GM12878 (cell line): ENCODE results near the gene ADCY5. TPM values are rescaled to one million over a fixed set of nuclear protein-coding genes. Genes with fewer than 3 reads are reported as not detected.

Source experiments
- ATAC-seq: fragments of 200-7000 bp; cut with Tn5 transposase; 3 replicates; pipeline ENCODE4 v1.9.1; 2020; ENCODE audit warnings: mild to moderate bottlenecking, moderate library complexity
- BruUV-seq: library from RNA; stranded (reverse); fragments of 400-500 nt; replicated peaks from 2 replicates; lab custom pipeline; 2021; lab: Mats Ljungman, UMichigan
- CTCF ChIA-PET: fragments of 300-600 bp; sonication (Branson Sonifier 250); formaldehyde crosslinking; extraction: SDS; loops from one replicate; lab custom pipeline; 2021; ENCODE audit warnings: inconsistent platforms; lab: Yijun Ruan, JAX
- POLR2A ChIA-PET: fragments of 350-600 bp; formaldehyde crosslinking; extraction: SDS; loops from one replicate; lab custom pipeline; 2021; ENCODE audit warnings: inconsistent platforms; lab: Charles Lee
- RAD21 ChIA-PET: fragments of 300-600 bp; sonication (Branson Sonifier 250); formaldehyde crosslinking; loops from one replicate; lab custom pipeline; 2023; ENCODE audit warnings: antibody characterized with exemption; ENCODE audit not compliant: unreplicated experiment; lab: Charles Lee
- SMC1A ChIA-PET: fragments of 300-600 bp; sonication (Branson Sonifier 250); formaldehyde crosslinking; loops from one replicate; lab custom pipeline; 2023; ENCODE audit not compliant: unreplicated experiment, uncharacterized antibody; lab: Charles Lee
- DNase-seq: peaks from one replicate; pipeline ENCODE4 v3.0.0-alpha.2; 2011; ENCODE audit warnings: low read depth, low spot score
- FAIRE-seq: peaks from 3 replicates; lab custom pipeline; 2011; peaks lifted over from hg19 to GRCh38; lab: Jason Lieb, UNC
- H2AFZ ChIP-seq: 2 replicates; pipeline ENCODE4 v1.6.0; 2011; ENCODE audit warnings: low read depth, low read length, control low read depth; ENCODE audit not compliant: control insufficient read depth
- H3K27ac ChIP-seq: 2 replicates; pipeline ENCODE4 v1.5.1; 2011; ENCODE audit warnings: control low read depth; ENCODE audit not compliant: control insufficient read depth, insufficient read depth
- H3K27me3 ChIP-seq, 2 experiments: replicated peaks in 1 of 2; 2 replicates each; pipeline versions ENCODE4 v1.6.0 to v1.6.1; 2011; ENCODE audit warnings: low read length in 1 of 2; ENCODE audit not compliant: control insufficient read depth in 2 of 2, insufficient read depth in 2 of 2
- H3K36me3 ChIP-seq, 2 experiments: 2 replicates each; pipeline ENCODE4 v1.5.1; 2011; ENCODE audit warnings: low read length in 1 of 2; ENCODE audit not compliant: control insufficient read depth in 2 of 2, insufficient read depth in 2 of 2
- H3K4me1 ChIP-seq: 2 replicates; pipeline ENCODE4 v1.6.1; 2011; ENCODE audit warnings: mild to moderate bottlenecking, low read length, moderate library complexity, mixed read lengths; ENCODE audit not compliant: control insufficient read depth, insufficient read depth
- H3K4me2 ChIP-seq: 2 replicates; pipeline ENCODE4 v1.6.0; 2011; ENCODE audit warnings: control low read depth; ENCODE audit not compliant: control insufficient read depth, insufficient read depth
- H3K4me3 ChIP-seq: fragments of 200-600 bp; sonication (generic); 2 replicates; pipeline ENCODE4 v1.5.1; 2016
- H3K79me2 ChIP-seq: 2 replicates; pipeline ENCODE4 v1.6.0; 2011; ENCODE audit warnings: low read length; ENCODE audit not compliant: control insufficient read depth, insufficient read depth
- H3K9ac ChIP-seq: 2 replicates; pipeline ENCODE4 v1.8.0; 2011; ENCODE audit warnings: low read length, control low read depth, mixed read lengths; ENCODE audit not compliant: control insufficient read depth, insufficient read depth
- H3K9me3 ChIP-seq: replicated peaks from 3 replicates; pipeline ENCODE4 v1.5.1; 2011; ENCODE audit warnings: mild to moderate bottlenecking, low read length; ENCODE audit not compliant: control insufficient read depth, insufficient read depth
- H4K20me1 ChIP-seq: 2 replicates; pipeline ENCODE4 v1.6.0; 2011; ENCODE audit not compliant: control insufficient read depth, insufficient read depth
- CBX3 ChIP-seq: fragments of 200-600 bp; sonication (generic); IDR thresholded peaks from 2 replicates; pipeline ENCODE4 v1.6.1; 2016; ENCODE audit warnings: low read depth, borderline replicate concordance
- EED ChIP-seq: sonication (generic); IDR thresholded peaks from 2 replicates; pipeline ENCODE4 v1.6.1; 2016; ENCODE audit warnings: antibody characterized with exemption, low read depth
- EP300 ChIP-seq, 2 experiments: fragments of 150-350 bp in 1 of 2; IDR thresholded peaks; 2 replicates each; pipeline ENCODE4 v1.6.1; 2011 to 2012; ENCODE audit warnings: low read depth in 2 of 2, low read length in 2 of 2, borderline replicate concordance in 1 of 2, improper control_type of control experiment in 1 of 2, inconsistent platforms in 1 of 2; ENCODE audit not compliant: control insufficient read depth in 1 of 2
- GABPA ChIP-seq: IDR thresholded peaks from 2 replicates; pipeline ENCODE4 v1.6.1; 2014; ENCODE audit warnings: antibody characterized with exemption, low read depth, mild to moderate bottlenecking, inconsistent platforms
- NFYB ChIP-seq: IDR thresholded peaks from 2 replicates; pipeline ENCODE4 v1.6.1; 2011; ENCODE audit warnings: low read depth, mild to moderate bottlenecking, low read length, improper control_type of control experiment, moderate library complexity; ENCODE audit not compliant: insufficient read depth
- PAX5 ChIP-seq: IDR thresholded peaks from 2 replicates; pipeline ENCODE4 v1.6.1; 2011; ENCODE audit warnings: low read depth, low read length, borderline replicate concordance
- TCF3 ChIP-seq: IDR thresholded peaks from 2 replicates; pipeline ENCODE4 v1.6.1; 2012; ENCODE audit warnings: low read depth, mild to moderate bottlenecking, low read length, borderline replicate concordance; ENCODE audit not compliant: insufficient read depth
- TCF7 ChIP-seq: IDR thresholded peaks from 2 replicates; pipeline ENCODE4 v1.6.1; 2014; ENCODE audit warnings: antibody characterized with exemption, borderline replicate concordance
- ZNF217 ChIP-seq: fragments of 450-650 bp; IDR thresholded peaks from 2 replicates; pipeline ENCODE4 v1.6.1; 2017; ENCODE audit warnings: antibody characterized with exemption, mild to moderate bottlenecking
- ZSCAN29 ChIP-seq: fragments of 450-650 bp; IDR thresholded peaks from 2 replicates; pipeline ENCODE4 v1.6.1; 2017; ENCODE audit warnings: mild to moderate bottlenecking, moderate library complexity
- WGBS: methylation state at CpG from one replicate; pipeline ENCODE4 v1.1.6; 2016; ENCODE audit warnings: low lambda C conversion rate; ENCODE audit not compliant: insufficient replicate concordance, insufficient coverage; ENCODE audit errors: missing lambda C conversion rate; 5-methylcytosine and 5-hydroxymethylcytosine counted together
- in situ Hi-C: fragments of 300-500 bp; cut with MboI; formaldehyde crosslinking; loops from 9 replicates; pipeline ENCODE4 v1.14.3; 2018; ENCODE audit warnings: mixed read lengths
- intact Hi-C: fragments of 100-400 bp; cut with micrococcal nuclease; formaldehyde crosslinking; loops from one replicate; pipeline ENCODE4 v1.14.2; 2022; ENCODE audit not compliant: unreplicated experiment
- polyA plus RNA-seq, 11 experiments: library from polyadenylated mRNA; depleted of rRNA in 4 of 11; unstranded in 6 of 11; stranded (reverse) in 5 of 11; fragments of >200 nt; fragmentation: Nextera tagmentation in 4 of 11; fragmentation: Illumina TruSeq in 1 of 11; extraction: Ambion mirVana in 4 of 11; extraction: Trizol in 1 of 11; gene quantifications; 1 replicate in 1 of 11; 2 replicates in 10 of 11; pipeline versions ENCODE4 v1.2.1 to v1.2.3, GENCODE V29; 2011 to 2016; ENCODE audit warnings: inconsistent platforms in 2 of 11, missing spikeins in 2 of 11, low read depth in 1 of 11
- total RNA-seq, 4 experiments: library from RNA; depleted of rRNA in 3 of 4; stranded (reverse); fragments of >200 nt in 3 of 4; fragmentation: Illumina TruSeq in 1 of 4; extraction: Trizol in 1 of 4; gene quantifications; 2 replicates each; pipeline versions ENCODE4 v1.2.1 to v1.2.3, GENCODE V29; 2013 to 2021
- TF ChIP-seq, protein P1 (sequence below), 3 experiments: IDR thresholded peaks in 2 of 3; conservative IDR thresholded peaks in 1 of 3; 2 replicates each; pipeline ENCODE4 v1.5.1; 2011; ENCODE audit warnings: low read depth in 3 of 3, low read length in 3 of 3, mild to moderate bottlenecking in 3 of 3, control low read depth in 2 of 3, moderate library complexity in 2 of 3, inconsistent platforms in 1 of 3, mixed read lengths in 1 of 3; ENCODE audit not compliant: control insufficient read depth in 2 of 3, insufficient read depth in 1 of 3; ENCODE audit errors: extremely low read depth in 1 of 3
- TF ChIP-seq, protein P2 (sequence below): IDR thresholded peaks from 2 replicates; pipeline ENCODE4 v1.6.1; 2011; ENCODE audit warnings: low read depth, low read length, improper control_type of control experiment, borderline replicate concordance
- TF ChIP-seq, protein P3 (sequence below): fragments of 450-650 bp; IDR thresholded peaks from 2 replicates; pipeline ENCODE4 v1.6.1; 2017; ENCODE audit warnings: mild to moderate bottlenecking, low read depth, inconsistent platforms; ENCODE audit not compliant: poor library complexity, severe bottlenecking
- TF ChIP-seq, protein P4 (sequence below): fragments of 450-650 bp; IDR thresholded peaks from 2 replicates; pipeline ENCODE4 v1.6.1; 2014; ENCODE audit warnings: mild to moderate bottlenecking

Gene ADCY5
- total and polyA plus RNA-seq, 10 of the 15 experiments (the other 5 are each of a cell fraction or from before 2014, with no cell fraction given) = under 0.01 to 0.24 (median 0.02) TPM; not detected in 4

DNA sequence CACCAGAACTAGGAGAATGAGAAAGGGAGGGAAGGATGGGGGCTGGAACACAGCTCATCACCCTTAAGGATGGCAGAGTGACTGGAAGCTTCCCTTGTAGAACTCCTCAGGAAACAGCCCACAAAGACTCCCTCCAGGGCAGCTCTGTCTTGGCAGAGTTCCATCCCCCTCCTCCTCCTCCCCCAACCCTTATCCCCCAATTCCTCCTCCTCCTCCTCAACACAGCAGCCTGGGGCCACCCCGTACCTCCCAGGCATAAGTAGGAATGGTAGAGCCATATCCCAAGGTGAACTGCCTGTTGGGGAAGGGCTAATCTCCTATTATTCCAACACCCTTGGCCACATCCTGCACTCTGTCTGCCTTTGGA, 38.8 kb downstream of the ADCY5 start:
- TF ChIP-seq, protein P1, sequence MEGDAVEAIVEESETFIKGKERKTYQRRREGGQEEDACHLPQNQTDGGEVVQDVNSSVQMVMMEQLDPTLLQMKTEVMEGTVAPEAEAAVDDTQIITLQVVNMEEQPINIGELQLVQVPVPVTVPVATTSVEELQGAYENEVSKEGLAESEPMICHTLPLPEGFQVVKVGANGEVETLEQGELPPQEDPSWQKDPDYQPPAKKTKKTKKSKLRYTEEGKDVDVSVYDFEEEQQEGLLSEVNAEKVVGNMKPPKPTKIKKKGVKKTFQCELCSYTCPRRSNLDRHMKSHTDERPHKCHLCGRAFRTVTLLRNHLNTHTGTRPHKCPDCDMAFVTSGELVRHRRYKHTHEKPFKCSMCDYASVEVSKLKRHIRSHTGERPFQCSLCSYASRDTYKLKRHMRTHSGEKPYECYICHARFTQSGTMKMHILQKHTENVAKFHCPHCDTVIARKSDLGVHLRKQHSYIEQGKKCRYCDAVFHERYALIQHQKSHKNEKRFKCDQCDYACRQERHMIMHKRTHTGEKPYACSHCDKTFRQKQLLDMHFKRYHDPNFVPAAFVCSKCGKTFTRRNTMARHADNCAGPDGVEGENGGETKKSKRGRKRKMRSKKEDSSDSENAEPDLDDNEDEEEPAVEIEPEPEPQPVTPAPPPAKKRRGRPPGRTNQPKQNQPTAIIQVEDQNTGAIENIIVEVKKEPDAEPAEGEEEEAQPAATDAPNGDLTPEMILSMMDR (IDR thresholded peaks at IDR 0.05 in 2 of 3, conservative IDR thresholded peaks at IDR 0.05 in 1 of 3; ENCODE audit: control insufficient read depth in 2 of 3, extremely low read depth in 1 of 3, insufficient read depth in 1 of 3, low read depth in 3 of 3, low read length in 3 of 3) = no peak
- TF ChIP-seq ZSCAN29 (no peak), EED (no peak), CBX3 (no peak), ZNF217 (no peak), NFYB (no peak), TCF3 (no peak), PAX5 (no peak), GABPA (no peak), TCF7 (no peak), EP300 (IDR thresholded peaks at IDR 0.05; ENCODE audit: borderline replicate concordance in 1 of 2, control insufficient read depth in 1 of 2, low read depth in 2 of 2, low read length in 2 of 2) (no peak)
- TF ChIP-seq, protein P2, sequence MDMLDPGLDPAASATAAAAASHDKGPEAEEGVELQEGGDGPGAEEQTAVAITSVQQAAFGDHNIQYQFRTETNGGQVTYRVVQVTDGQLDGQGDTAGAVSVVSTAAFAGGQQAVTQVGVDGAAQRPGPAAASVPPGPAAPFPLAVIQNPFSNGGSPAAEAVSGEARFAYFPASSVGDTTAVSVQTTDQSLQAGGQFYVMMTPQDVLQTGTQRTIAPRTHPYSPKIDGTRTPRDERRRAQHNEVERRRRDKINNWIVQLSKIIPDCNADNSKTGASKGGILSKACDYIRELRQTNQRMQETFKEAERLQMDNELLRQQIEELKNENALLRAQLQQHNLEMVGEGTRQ = no peak
- TF ChIP-seq, protein P3, sequence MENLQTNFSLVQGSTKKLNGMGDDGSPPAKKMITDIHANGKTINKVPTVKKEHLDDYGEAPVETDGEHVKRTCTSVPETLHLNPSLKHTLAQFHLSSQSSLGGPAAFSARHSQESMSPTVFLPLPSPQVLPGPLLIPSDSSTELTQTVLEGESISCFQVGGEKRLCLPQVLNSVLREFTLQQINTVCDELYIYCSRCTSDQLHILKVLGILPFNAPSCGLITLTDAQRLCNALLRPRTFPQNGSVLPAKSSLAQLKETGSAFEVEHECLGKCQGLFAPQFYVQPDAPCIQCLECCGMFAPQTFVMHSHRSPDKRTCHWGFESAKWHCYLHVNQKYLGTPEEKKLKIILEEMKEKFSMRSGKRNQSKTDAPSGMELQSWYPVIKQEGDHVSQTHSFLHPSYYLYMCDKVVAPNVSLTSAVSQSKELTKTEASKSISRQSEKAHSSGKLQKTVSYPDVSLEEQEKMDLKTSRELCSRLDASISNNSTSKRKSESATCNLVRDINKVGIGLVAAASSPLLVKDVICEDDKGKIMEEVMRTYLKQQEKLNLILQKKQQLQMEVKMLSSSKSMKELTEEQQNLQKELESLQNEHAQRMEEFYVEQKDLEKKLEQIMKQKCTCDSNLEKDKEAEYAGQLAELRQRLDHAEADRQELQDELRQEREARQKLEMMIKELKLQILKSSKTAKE = no peak
- TF ChIP-seq, protein P4, sequence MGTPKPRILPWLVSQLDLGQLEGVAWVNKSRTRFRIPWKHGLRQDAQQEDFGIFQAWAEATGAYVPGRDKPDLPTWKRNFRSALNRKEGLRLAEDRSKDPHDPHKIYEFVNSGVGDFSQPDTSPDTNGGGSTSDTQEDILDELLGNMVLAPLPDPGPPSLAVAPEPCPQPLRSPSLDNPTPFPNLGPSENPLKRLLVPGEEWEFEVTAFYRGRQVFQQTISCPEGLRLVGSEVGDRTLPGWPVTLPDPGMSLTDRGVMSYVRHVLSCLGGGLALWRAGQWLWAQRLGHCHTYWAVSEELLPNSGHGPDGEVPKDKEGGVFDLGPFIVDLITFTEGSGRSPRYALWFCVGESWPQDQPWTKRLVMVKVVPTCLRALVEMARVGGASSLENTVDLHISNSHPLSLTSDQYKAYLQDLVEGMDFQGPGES = no peak
- no peaks in the 10 kb centered on the region; a peak in 1 of 4 replicates for H3K36me3 ChIP-seq
- H3K79me2 ChIP-seq = no peaks in the 10 kb centered on the region
- WGBS = no CpG with 5 or more reads among the region's 1 CpG
- DNase-seq = no peak
- no peak for FAIRE-seq
- no peaks in the 10 kb centered on the region for H3K9me3 ChIP-seq
- ChIA-PET RAD21 (no interaction called here), SMC1A (no interaction called here), CTCF (no interaction called here), POLR2A (no interaction called here)
- H3K4me1 ChIP-seq = no peaks in the 10 kb centered on the region
- no peak overlapping the region for H3K4me2 ChIP-seq
- H3K9ac ChIP-seq = no peak overlapping the region
- intact Hi-C loops = no loop called here
- no peak overlapping the region for H3K27ac ChIP-seq
- BruUV-seq = no TSS peak
- ATAC-seq = no peak
- H3K4me3 ChIP-seq = no peak overlapping the region
- H3K27me3 ChIP-seq = no peaks in the 10 kb centered on the region; a peak in 2 of 4 replicates
- no peaks in the 10 kb centered on the region for H4K20me1 ChIP-seq
- in situ Hi-C loops = no loop called here
- H2AFZ ChIP-seq = no peak overlapping the region
